Gastroesophageal sphincter (tissue), 4 donors: ENCODE data around the gene ENTHD1. TPM values are rescaled to one million over a fixed set of nuclear protein-coding genes. Genes with fewer than 3 reads are reported as not detected.

ENCODE experiments used
- ATAC-seq: fragments of 150-250 bp; one replicate; pipeline ENCODE4 v1.9.1; 2016; ENCODE audit warnings: mild to moderate bottlenecking, moderate library complexity
- H3K27ac ChIP-seq, 4 donors: fragments of 200-600 bp; sonication (generic) in 3 of 4; 1 replicate in 3 of 4; 2 replicates in 1 of 4; pipeline ENCODE4 v1.5.1; 2016 to 2019
- H3K27me3 ChIP-seq: fragments of 200-600 bp; sonication (generic); one replicate; pipeline ENCODE4 v1.5.1; 2019
- H3K36me3 ChIP-seq, 2 donors: fragments of 200-600 bp; sonication (generic); one replicate each; pipeline ENCODE4 v1.5.1; 2019; ENCODE audit warnings: control low read depth in 1 of 2
- H3K4me1 ChIP-seq, 3 donors: fragments of 200-600 bp; sonication (generic); 1 replicate in 2 of 3; 2 replicates in 1 of 3; pipeline ENCODE4 v1.5.1; 2016 to 2019; ENCODE audit warnings: control low read depth in 2 of 3
- H3K4me3 ChIP-seq, 2 donors: fragments of 200-600 bp; sonication (generic); one replicate each; pipeline ENCODE4 v1.5.1; 2019; ENCODE audit warnings: mild to moderate bottlenecking in 1 of 2, moderate library complexity in 1 of 2
- H3K9me3 ChIP-seq, 3 donors: fragments of 200-600 bp; sonication (generic); one replicate each; pipeline ENCODE4 v1.5.1; 2017 to 2019; ENCODE audit warnings: control low read depth in 2 of 3
- CTCF ChIP-seq, 4 experiments: fragments of 200-600 bp in 2 of 4; fragments of 450-650 bp in 2 of 4; sonication (generic) in 1 of 4; IDR thresholded peaks; one replicate each; pipeline ENCODE4 v1.5.1; 2017 to 2019; ENCODE audit warnings: antibody characterized with exemption in 4 of 4, mild to moderate bottlenecking in 2 of 4, moderate library complexity in 2 of 4
- EP300 ChIP-seq: sonication (generic); formaldehyde crosslinking; IDR thresholded peaks from one replicate; pipeline ENCODE4 v1.6.1; 2017; ENCODE audit warnings: antibody characterized with exemption, mild to moderate bottlenecking
- POLR2A ChIP-seq, 2 donors: fragments of 450-650 bp; IDR thresholded peaks; one replicate each; pipeline ENCODE4 v1.6.1; 2017; ENCODE audit warnings: antibody characterized with exemption in 2 of 2, mild to moderate bottlenecking in 2 of 2, moderate library complexity in 1 of 2
- POLR2AphosphoS5 ChIP-seq: sonication (generic); formaldehyde crosslinking; IDR thresholded peaks from one replicate; pipeline ENCODE4 v1.6.1; 2017; ENCODE audit warnings: antibody characterized with exemption
- WGBS, 2 donors: methylation state at CpG; one replicate each; pipeline ENCODE4 v1.1.5; 2018; ENCODE audit warnings: low coverage in 1 of 2; 5-methylcytosine and 5-hydroxymethylcytosine counted together
- total RNA-seq, 4 donors: library from RNA; depleted of rRNA; stranded (reverse); fragments of >200 nt; gene quantifications; one replicate each; pipeline ENCODE4 v1.1.0, GENCODE V29; 2016

Gene ENTHD1
- total RNA-seq, 4 donors from 2014 or later = 0.47 TPM; not detected in 3

- Histone ChIP-seq H3K36me3 (no peaks in the 10 kb centered on the region), H3K27ac (no peak overlapping the region), H3K4me1 (no peaks in the 10 kb centered on the region), H3K27me3 (peaks cover 50% of the 10 kb centered on the region), H3K4me3 (no peak overlapping the region), H3K9me3 (no peaks in the 10 kb centered on the region)
- no peak for TF ChIP-seq CTCF (IDR thresholded peaks at IDR 0.05)
- TF ChIP-seq POLR2AphosphoS5 = no peak
- no peak for TF ChIP-seq EP300
- TF ChIP-seq POLR2A (IDR thresholded peaks at IDR 0.05) = no peak
- WGBS, 2 donors = 70 to 75% methylated on average over 2 of the region's 2 CpGs
- no peak for ATAC-seq
Measured at GRCh38 chr22:39833610-39834009, 60.0 kb downstream of the ENTHD1 start.

- Histone ChIP-seq H3K27me3 (peaks cover 50% of the 10 kb centered on the region), H3K4me3 (no peak overlapping the region), H3K4me1 (no peaks in the 10 kb centered on the region), H3K36me3 (no peaks in the 10 kb centered on the region), H3K9me3 (no peaks in the 10 kb centered on the region), H3K27ac (no peak overlapping the region)
- no peak for ATAC-seq
- WGBS, 2 donors = 0% methylated on average over 1 of the region's 1 CpG; no CpG with 5 or more reads in 1 of the 2 donors
- TF ChIP-seq POLR2AphosphoS5 (no peak), EP300 (no peak), POLR2A (IDR thresholded peaks at IDR 0.05) (no peak), CTCF (IDR thresholded peaks at IDR 0.05) (no peak)
Measured at GRCh38 chr22:39833093-39833492, 60.5 kb downstream of the ENTHD1 start.

- WGBS, 2 donors = 19 to 41% methylated on average over 5 to 6 of the region's 7 CpGs
- no peak overlapping the region for H3K4me3 ChIP-seq
- no peak for TF ChIP-seq POLR2A (IDR thresholded peaks at IDR 0.05)
- TF ChIP-seq EP300 = no peak
- TF ChIP-seq CTCF (IDR thresholded peaks at IDR 0.05) = no peak
Measured at GRCh38 chr22:39832627-39833074, 60.9 kb downstream of the ENTHD1 start.

GRCh38 chr22:39825661-39826102 is 67.9 kb downstream of the ENTHD1 start:
- 92% methylated on average over 3 of the region's 3 CpGs; no CpG with 5 or more reads in 1 of the 2 donors for WGBS, 2 donors
- TF ChIP-seq POLR2AphosphoS5 = no peak
- Histone ChIP-seq H3K4me3 (no peak overlapping the region), H3K4me1 (no peaks in the 10 kb centered on the region), H3K9me3 (no peaks in the 10 kb centered on the region), H3K27me3 (peaks cover 41% of the 10 kb centered on the region), H3K36me3 (no peaks in the 10 kb centered on the region), H3K27ac (no peak overlapping the region)
- ATAC-seq = no peak

More at GRCh38 chr22:39832627-39833074, 60.9 kb downstream of the ENTHD1 start:
- H3K27me3 ChIP-seq = peaks cover 49% of the 10 kb centered on the region
- no peaks in the 10 kb centered on the region for H3K4me1 ChIP-seq
- no peak overlapping the region for H3K27ac ChIP-seq
- no peaks in the 10 kb centered on the region for H3K36me3 ChIP-seq
- H3K9me3 ChIP-seq = no peaks in the 10 kb centered on the region
- ATAC-seq = no peak

- H3K4me1 ChIP-seq = no peaks in the 10 kb centered on the region
- no peak overlapping the region for H3K4me3 ChIP-seq
- no peak overlapping the region for H3K27ac ChIP-seq
- TF ChIP-seq POLR2AphosphoS5 = no peak
- TF ChIP-seq EP300 = no peak
- TF ChIP-seq POLR2A (IDR thresholded peaks at IDR 0.05) = no peak
- no peak for TF ChIP-seq CTCF (IDR thresholded peaks at IDR 0.05)
- ATAC-seq = no peak
- H3K27me3 ChIP-seq = peaks cover 31% of the 10 kb centered on the region
- 68 to 81% methylated on average over 3 of the region's 3 CpGs for WGBS, 2 donors
- H3K9me3 ChIP-seq = no peaks in the 10 kb centered on the region
- H3K36me3 ChIP-seq = no peaks in the 10 kb centered on the region
Measured at GRCh38 chr22:39821008-39821407, 72.6 kb downstream of the ENTHD1 start.
